ENCODE data around the gene GADD45B.
"Not testable (repeated sequence)": the region's sequence is repeated elsewhere in the genome, so short reads cannot be mapped to it uniquely, and the experiment has no call there.

The GADD45B gene

GRCh38 chr19:2518856-2519255, 42.9 kb downstream of the GADD45B start:
- DNase-seq = not testable (repeated sequence)

- no peak for DNase-seq
Observed at GRCh38 chr19:2519482-2519881, 43.6 kb downstream of the GADD45B start.

- DNase-seq = no peak
Observed at GRCh38 chr19:2523630-2524311, 47.8 kb downstream of the GADD45B start.

- no peak for DNase-seq
Observed at GRCh38 chr19:2524361-2524839, 48.5 kb downstream of the GADD45B start.

- DNase-seq = no peak
Observed at GRCh38 chr19:2524840-2525723, 49.2 kb downstream of the GADD45B start.

GRCh38 chr19:2527171-2527570, 51.2 kb downstream of the GADD45B start:
- no peak for DNase-seq

GRCh38 chr19:2527686-2528085, 51.8 kb downstream of the GADD45B start:
- no peak for DNase-seq

Data from NCI-H1436 treated with DMSO at 0.1 percent for 48 hours (cell line).